Stimulated activated CD8-positive, alpha-beta memory T cell treated with anti-CD3 and anti-CD28 coated beads, Interleukin-7, amount 100 ng/mL, for 1 hour (primary cell): Measurements from ENCODE around the gene DESI2.

ENCODE experiments used
- DNase-seq, 2 donors: peaks; one replicate each; pipeline ENCODE4 v3.0.0-alpha.2; 2020; ENCODE audit warnings: low read depth in 2 of 2

The DESI2 gene

GRCh38 chr1:244652623-244653438 is at the start of gene DESI2:
Gene DESI2, plus strand, starts transcription at chr1:244653126. Its CDS starts 188 bp downstream, at chr1:244653314.
- peak; percentile 91 to 94 for DNase-seq

- DNase-seq = no peak
Measured at GRCh38 chr1:244603498-244603897, 49.4 kb upstream of the DESI2 start.

GRCh38 chr1:244605835-244606370 is 47.0 kb upstream of the DESI2 start:
- no peak for DNase-seq

DNA sequence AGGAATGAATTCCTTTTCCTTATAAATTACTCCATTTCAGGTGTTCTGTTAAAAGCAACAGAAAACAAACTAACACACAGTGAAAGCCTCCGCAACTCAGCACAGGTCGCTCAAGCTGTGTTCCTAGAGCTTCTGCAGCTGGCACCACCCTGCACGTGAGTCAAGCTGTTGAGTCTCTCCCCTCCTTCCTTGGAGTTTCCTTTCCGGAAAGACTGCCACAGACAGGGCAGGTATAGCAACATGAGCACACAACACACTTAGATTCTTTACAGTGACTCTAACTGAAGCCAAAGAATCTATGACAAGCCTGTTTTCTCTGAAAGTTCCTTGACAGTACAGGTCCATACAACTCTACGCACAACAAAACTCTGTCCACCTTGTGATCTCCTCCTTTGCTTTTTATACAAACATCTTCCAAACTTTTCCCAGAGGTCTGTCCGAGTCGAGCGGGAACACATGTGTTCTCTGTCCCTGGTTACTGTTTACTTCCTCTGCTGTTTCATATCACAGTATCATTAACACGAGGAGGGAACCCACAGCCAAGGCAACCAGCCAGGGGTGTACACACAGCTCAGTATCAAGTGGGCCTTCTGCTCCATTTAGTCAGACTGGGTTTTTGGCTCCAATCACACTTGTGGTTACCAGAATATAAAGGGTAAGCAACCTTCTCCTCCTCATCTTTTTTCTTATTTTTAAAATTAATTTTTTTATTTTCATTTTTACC is 38.7 kb upstream of the DESI2 start:
- DNase-seq = no peak

- DNase-seq = no peak
Measured at GRCh38 chr1:244614879-244615278, 38.0 kb upstream of the DESI2 start.

DNA sequence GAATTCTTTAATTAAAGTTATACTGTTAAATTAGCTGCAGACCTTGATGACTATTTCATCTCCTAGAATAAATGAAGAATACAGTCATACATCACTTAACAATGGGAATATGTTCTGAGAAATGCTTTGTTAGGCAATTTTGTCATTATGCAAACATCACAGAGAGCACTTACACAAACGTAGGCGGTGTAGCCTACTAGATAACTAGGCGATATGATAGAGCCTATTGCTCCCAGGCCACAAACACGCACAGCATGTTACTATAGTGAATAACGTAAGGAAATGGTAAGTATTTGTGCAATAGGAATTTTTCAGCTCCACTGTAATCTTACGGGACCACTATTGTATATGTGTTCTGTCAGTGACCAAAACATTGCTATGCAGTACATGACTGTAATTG is 37.6 kb upstream of the DESI2 start:
- DNase-seq = no peak

GRCh38 chr1:244626709-244627108 is 26.2 kb upstream of the DESI2 start:
- no peak for DNase-seq

GRCh38 chr1:244628789-244629188 is 24.1 kb upstream of the DESI2 start:
- no peak for DNase-seq

GRCh38 chr1:244633140-244633539 is 19.8 kb upstream of the DESI2 start:
- DNase-seq = no peak

- no peak for DNase-seq
Measured at GRCh38 chr1:244634546-244634945, 18.4 kb upstream of the DESI2 start.

DNA sequence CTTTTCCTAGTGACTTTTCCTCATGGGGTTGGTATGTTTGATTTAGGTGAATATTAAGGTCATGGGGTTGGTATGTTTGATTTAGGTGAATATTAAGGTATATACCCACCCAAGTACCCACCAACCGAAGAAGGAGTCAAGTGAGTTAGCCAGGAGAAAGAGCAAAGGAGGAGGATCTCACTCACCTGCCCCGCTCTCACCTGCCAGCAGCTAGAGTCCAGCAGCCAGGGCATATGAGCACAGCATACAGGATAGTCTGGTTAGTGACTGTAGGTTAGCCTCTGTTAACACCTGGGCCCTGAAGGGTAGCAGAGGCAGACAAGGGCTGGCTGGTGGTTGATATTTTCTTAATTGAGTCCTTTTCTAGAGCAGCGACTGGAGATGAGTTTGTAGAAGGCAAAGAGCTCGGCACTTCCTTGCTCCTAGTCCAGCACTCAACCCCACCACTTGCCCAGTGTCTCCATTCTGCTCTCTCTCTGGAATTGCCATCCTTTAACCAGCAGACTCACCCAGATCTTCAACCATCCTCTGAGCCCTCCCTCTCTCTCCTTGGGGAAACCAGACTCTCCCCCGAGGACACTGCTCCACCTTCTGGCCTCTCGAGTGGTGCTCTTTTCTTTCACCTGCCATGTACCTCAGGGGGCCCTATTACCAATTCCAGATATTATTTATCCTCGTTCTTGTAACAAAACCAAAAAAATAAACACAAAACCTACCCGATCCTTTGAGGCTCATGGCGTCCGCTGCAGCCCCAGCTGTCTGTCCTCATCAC is 16.3 kb upstream of the DESI2 start:
- DNase-seq = no peak

DNA sequence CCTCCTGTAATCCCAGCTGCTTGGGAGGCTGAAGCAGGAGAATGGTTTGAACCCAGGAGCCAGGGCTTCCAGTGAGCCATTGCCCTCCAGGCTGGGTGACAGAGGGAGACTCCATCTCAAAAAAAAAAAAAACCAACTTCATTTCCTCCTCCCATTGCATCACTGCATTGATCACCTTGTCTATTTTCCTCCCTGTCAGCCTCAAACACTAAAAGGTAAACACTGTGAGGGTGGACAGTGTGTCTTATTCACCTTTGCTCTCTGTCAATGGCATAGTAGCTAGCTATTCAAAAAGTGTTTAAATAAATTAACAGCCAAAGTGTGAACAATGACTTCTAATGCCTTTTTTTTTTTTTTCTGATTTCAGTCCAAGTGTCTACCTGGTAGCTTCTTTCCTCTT is 13.4 kb upstream of the DESI2 start:
- no peak for DNase-seq

GRCh38 chr1:244640917-244641316 is 12.0 kb upstream of the DESI2 start:
- no peak for DNase-seq

DNA sequence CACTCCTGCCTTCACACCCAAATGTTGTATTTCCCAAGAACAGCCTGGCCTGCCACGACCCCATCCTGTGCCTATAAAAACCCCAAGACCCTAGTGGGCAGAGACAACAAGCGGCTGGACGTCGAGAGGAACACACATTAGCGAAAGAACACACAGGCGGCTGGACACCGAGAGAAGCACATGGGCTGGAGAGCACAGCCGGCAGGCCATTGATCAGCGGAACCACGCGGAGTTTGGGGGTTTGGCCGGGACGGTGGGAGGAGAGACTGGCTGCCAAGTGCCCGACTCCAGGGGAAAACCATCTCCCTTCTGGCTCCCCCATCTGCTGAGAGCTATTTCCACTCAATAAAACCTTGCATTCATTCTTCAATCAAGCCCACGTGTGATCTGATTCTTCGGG is 10.4 kb upstream of the DESI2 start:
- DNase-seq = no peak

DNA sequence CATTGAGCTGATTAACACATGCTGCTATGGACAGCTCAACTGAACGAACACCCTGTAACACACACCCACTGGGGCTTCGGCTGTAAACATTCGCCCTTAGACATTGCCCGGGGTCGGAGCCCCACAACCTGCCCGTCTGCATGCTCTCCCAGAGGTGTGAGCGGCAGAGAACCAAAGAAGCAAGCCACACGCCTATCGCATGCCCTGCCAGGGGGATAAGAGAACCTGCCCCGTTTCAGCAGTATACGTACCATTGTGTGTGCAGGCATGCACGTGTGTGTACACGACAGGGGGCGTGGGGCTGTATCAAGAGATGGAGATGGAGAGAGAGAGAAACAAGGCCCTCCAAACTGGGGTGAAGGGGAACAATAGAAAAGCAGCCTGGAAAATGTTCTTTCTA is 9.9 kb upstream of the DESI2 start:
- no peak for DNase-seq

GRCh38 chr1:244645414-244645813 is 7.5 kb upstream of the DESI2 start:
- no peak for DNase-seq

DNA sequence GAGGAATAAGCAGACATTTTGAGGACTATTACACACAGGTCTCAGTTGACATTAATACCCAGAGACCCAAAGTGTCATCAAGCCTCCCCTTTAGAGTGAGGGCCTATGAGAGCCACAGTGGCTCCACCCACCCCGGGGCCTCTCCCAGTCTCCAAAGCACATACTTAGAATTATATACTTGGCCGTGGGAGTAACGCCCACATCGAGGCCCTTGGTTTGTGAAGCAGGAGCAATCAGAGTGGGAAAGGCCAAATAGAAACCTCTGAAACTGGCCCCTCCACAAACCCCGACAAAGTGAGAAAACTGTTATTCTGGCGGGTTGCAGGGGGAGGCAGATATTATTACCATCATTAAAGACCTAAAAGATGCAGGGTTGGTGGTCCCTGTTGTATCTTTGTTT is 7.0 kb upstream of the DESI2 start:
- no peak for DNase-seq

DNA sequence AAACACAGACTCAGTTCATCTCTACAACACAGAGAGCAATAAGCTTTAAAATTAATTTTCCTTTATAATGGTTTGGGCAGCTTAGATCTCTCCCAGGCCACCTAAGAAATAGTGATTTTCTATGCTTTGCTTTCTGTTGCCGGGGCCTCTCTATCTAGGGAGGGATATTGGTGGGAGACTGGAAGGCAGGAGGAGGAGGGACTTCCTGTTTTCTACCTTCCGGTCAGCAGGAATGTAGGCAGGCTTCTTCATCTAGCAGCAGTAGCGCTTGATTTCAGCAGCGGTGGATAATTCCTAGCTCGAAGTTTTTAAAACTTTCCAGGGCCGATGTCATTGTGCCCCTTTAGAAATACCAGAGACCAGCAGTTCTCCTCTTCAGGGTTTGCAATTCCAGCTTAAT is 5.1 kb upstream of the DESI2 start:
- no peak for DNase-seq

GRCh38 chr1:244651956-244652622 is 837 bp upstream of the DESI2 start:
- DNase-seq = no peak

DNA sequence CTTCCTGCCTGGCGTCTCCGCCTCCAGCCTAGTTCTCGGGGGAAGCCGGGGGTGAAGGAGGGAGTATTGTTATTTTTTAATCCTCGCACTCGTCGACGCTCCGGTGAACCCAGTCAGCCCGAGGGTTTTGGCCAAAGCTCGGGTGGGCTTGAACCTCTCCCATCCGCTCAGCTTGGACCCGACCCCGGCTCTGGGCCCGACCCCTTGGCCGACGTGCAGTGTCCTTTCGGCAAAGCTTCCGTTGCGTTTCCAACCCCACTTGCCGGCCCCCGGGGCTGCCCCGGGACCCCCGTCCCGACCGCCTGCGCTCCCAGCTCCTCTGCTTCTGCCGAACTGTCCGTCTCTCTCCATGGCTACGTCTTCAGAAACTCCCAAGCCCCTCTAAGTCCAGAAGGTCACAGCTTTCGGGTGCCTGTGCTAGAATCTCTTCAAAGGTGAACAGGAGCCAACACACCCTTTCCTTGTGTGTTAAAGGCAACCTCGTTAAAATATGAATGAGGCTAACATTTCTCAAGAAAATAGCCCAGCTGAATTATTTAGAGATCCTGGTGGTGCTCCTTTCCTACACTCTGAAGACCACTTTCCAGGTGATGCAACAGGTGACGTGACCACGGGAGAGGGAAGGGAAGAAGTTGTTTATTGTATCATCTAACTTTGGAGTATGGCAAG is 647 bp downstream of the DESI2 start:
- DNase-seq = no peak
